Common myeloid progenitor, CD34-positive (primary cell): ENCODE data around the gene LRRN3.
A peak's percentile ranks its signal among the peaks of the same experiment; 100 is the strongest.

Experiments
- CTCF ChIA-PET: fragments of 350-600 bp; sonication (Branson Sonifier 250); formaldehyde crosslinking; loops from one replicate; lab custom pipeline; 2021; ENCODE audit warnings: antibody characterized with exemption; lab: Charles Lee
- POLR2A ChIA-PET: fragments of 350-600 bp; sonication (Branson Sonifier 250); formaldehyde crosslinking; loops from one replicate; lab custom pipeline; 2021; ENCODE audit warnings: antibody characterized with exemption; lab: Charles Lee
- DNase-seq, 3 donors: peaks; one replicate each; pipeline versions ENCODE4 v3.0.0 to v3.0.0-alpha.2; 2013
- H3K27ac ChIP-seq, 2 experiments: 1 replicate in 1 of 2; 2 replicates in 1 of 2; pipeline ENCODE4 v1.7.0; 2013; ENCODE audit warnings: inconsistent platforms in 2 of 2, low read length in 2 of 2, mild to moderate bottlenecking in 2 of 2, low read depth in 1 of 2, moderate library complexity in 1 of 2; ENCODE audit not compliant: severe bottlenecking in 2 of 2, insufficient read depth in 1 of 2, poor library complexity in 1 of 2
- H3K27me3 ChIP-seq, 5 experiments: replicated peaks in 2 of 5; 1 replicate in 3 of 5; 2 replicates in 2 of 5; pipeline versions ENCODE4 v1.6.1 to v1.7.0; 2013; ENCODE audit warnings: low read length in 4 of 5, mild to moderate bottlenecking in 2 of 5, moderate library complexity in 2 of 5, inconsistent platforms in 1 of 5; ENCODE audit not compliant: insufficient read depth in 5 of 5, control insufficient read depth in 4 of 5
- H3K36me3 ChIP-seq, 4 experiments: 1 replicate in 2 of 4; 2 replicates in 2 of 4; pipeline versions ENCODE4 v1.6.1 to v1.7.0; 2013; ENCODE audit warnings: low read length in 3 of 4, control low read depth in 1 of 4, mild to moderate bottlenecking in 1 of 4; ENCODE audit not compliant: control insufficient read depth in 4 of 4, insufficient read depth in 4 of 4
- H3K4me1 ChIP-seq, 4 experiments: 1 replicate in 3 of 4; 2 replicates in 1 of 4; pipeline versions ENCODE4 v1.6.1 to v1.7.1; 2013; ENCODE audit warnings: low read length in 3 of 4, mild to moderate bottlenecking in 3 of 4, control low read depth in 1 of 4, inconsistent platforms in 1 of 4, moderate library complexity in 1 of 4; ENCODE audit not compliant: control insufficient read depth in 4 of 4, insufficient read depth in 4 of 4; ENCODE audit errors: control extremely low read depth in 1 of 4
- H3K4me3 ChIP-seq, 7 experiments: 1 replicate in 4 of 7; 2 replicates in 3 of 7; pipeline versions ENCODE4 v1.5.1 to v1.7.0; 2013; ENCODE audit warnings: mild to moderate bottlenecking in 7 of 7, low read length in 6 of 7, moderate library complexity in 6 of 7, inconsistent platforms in 2 of 7, low read depth in 2 of 7, control low read depth in 1 of 7; ENCODE audit not compliant: insufficient read depth in 4 of 7, control insufficient read depth in 1 of 7; ENCODE audit errors: extremely low read depth in 1 of 7
- H3K9me3 ChIP-seq, 5 experiments: 1 replicate in 4 of 5; 2 replicates in 1 of 5; pipeline versions ENCODE4 v1.6.1 to v1.7.1; 2013; ENCODE audit warnings: low read length in 4 of 5, mild to moderate bottlenecking in 2 of 5, inconsistent platforms in 1 of 5, low read depth in 1 of 5, moderate library complexity in 1 of 5; ENCODE audit not compliant: control insufficient read depth in 4 of 5, insufficient read depth in 2 of 5; ENCODE audit errors: control extremely low read depth in 1 of 5
- WGBS: methylation state at CpG from one replicate; pipeline ENCODE4 v1.1.5; 2013; ENCODE audit not compliant: insufficient coverage; 5-methylcytosine and 5-hydroxymethylcytosine counted together

LRRN3 gene

GRCh38 chr7:111085356-111085755 is 5.6 kb upstream of the LRRN3 start:
- ChIA-PET POLR2A (no interaction called here), CTCF (interaction anchor here (0.8 to 2.7 kb wide), 2 partner anchors 13 to 656 kb away, joined by 3 to 12 read pairs; no protein-coding TSS in a partner anchor)
- Histone ChIP-seq H3K4me1 (peaks cover 5 to 42% (median 15%) of the 10 kb centered on the region in 4 experiments), H3K36me3 (no peaks in the 10 kb centered on the region), H3K27ac (no peak overlapping the region), H3K4me3 (no peak overlapping the region), H3K9me3 (no peaks in the 10 kb centered on the region), H3K27me3 (no peaks in the 10 kb centered on the region)
- WGBS = 86% methylated on average over 2 of the region's 3 CpGs
- no peak for DNase-seq

GRCh38 chr7:111086532-111086931 is 4.4 kb upstream of the LRRN3 start:
- peak in 2 of 3 donors; percentile 52 to 60 for DNase-seq
- no peak overlapping the region for H3K4me3 ChIP-seq
- H3K27ac ChIP-seq = no peak overlapping the region
- CTCF ChIA-PET = interaction anchor here (1.3 to 2.7 kb wide), 3 partner anchors 11 to 51 kb away, joined by 4 to 12 read pairs (median 5); no protein-coding TSS in a partner anchor
- H3K36me3 ChIP-seq = no peaks in the 10 kb centered on the region
- WGBS = no CpG with 5 or more reads among the region's 2 CpGs
- H3K9me3 ChIP-seq = no peaks in the 10 kb centered on the region
- peaks cover 5 to 32% (median 15%) of the 10 kb centered on the region in 4 experiments for H3K4me1 ChIP-seq
- POLR2A ChIA-PET = no interaction called here
- H3K27me3 ChIP-seq = no peaks in the 10 kb centered on the region

GRCh38 chr7:111088328-111088727 is 2.6 kb upstream of the LRRN3 start:
- ChIA-PET CTCF (interaction anchor here (2.3 kb wide), 1 partner anchor 13 kb away, joined by 5 read pairs; no protein-coding TSS in a partner anchor), POLR2A (no interaction called here)
- no peaks in the 10 kb centered on the region for H3K27me3 ChIP-seq
- WGBS = no CpG with 5 or more reads among the region's 1 CpG
- H3K4me1 ChIP-seq = peaks cover 0 to 14% (median 8%) of the 10 kb centered on the region in 4 experiments
- no peak overlapping the region for H3K4me3 ChIP-seq
- no peaks in the 10 kb centered on the region for H3K36me3 ChIP-seq
- no peak for DNase-seq
- H3K9me3 ChIP-seq = no peaks in the 10 kb centered on the region
- no peak overlapping the region for H3K27ac ChIP-seq

GRCh38 chr7:111089822-111090426 is 1.0 kb upstream of the LRRN3 start:
- no peak overlapping the region for H3K4me3 ChIP-seq
- ChIA-PET POLR2A (no interaction called here), CTCF (interaction anchor here (0.9 kb wide), 1 partner anchor 9 kb away, joined by 4 read pairs; no protein-coding TSS in a partner anchor)
- no peaks in the 10 kb centered on the region for H3K9me3 ChIP-seq
- H3K27ac ChIP-seq = no peak overlapping the region
- peaks cover 0 to 4% (median 0%) of the 10 kb centered on the region in 4 experiments for H3K4me1 ChIP-seq
- peak; percentile 49 to 75 (median 72) for DNase-seq
- WGBS = no CpG with 5 or more reads among the region's 1 CpG
- H3K36me3 ChIP-seq = no peaks in the 10 kb centered on the region
- H3K27me3 ChIP-seq = no peaks in the 10 kb centered on the region

- no peak overlapping the region for H3K4me3 ChIP-seq
- POLR2A ChIA-PET = no interaction called here
- H3K9me3 ChIP-seq = no peaks in the 10 kb centered on the region
- CTCF ChIA-PET = interaction anchor here (1.1 to 1.9 kb wide), 2 partner anchors 8 to 16 kb away, joined by 3 to 6 read pairs; no protein-coding TSS in a partner anchor
- H3K4me1 ChIP-seq = peaks cover 0 to 4% (median 0%) of the 10 kb centered on the region in 4 experiments
- H3K27ac ChIP-seq = no peak overlapping the region
- no peaks in the 10 kb centered on the region for H3K36me3 ChIP-seq
- peak in 2 of 3 donors; percentile 40 to 50 for DNase-seq
- no peaks in the 10 kb centered on the region for H3K27me3 ChIP-seq
- no CpG with 5 or more reads among the region's 3 CpGs for WGBS
These were observed 849 bp downstream of the LRRN3 start for GRCh38 chr7:111091593-111092358.

- Histone ChIP-seq H3K4me1 (peaks cover 0 to 4% (median 0%) of the 10 kb centered on the region in 4 experiments), H3K27me3 (no peaks in the 10 kb centered on the region), H3K4me3 (no peak overlapping the region), H3K9me3 (no peaks in the 10 kb centered on the region), H3K27ac (no peak overlapping the region), H3K36me3 (no peaks in the 10 kb centered on the region)
- POLR2A ChIA-PET = no interaction called here
- CTCF ChIA-PET = interaction anchor here (1.9 kb wide), 1 partner anchor 9 kb away, joined by 6 read pairs; no protein-coding TSS in a partner anchor
- WGBS = 100% methylated on average over 1 of the region's 2 CpGs
- no peak for DNase-seq
These were observed 1.7 kb downstream of the LRRN3 start for GRCh38 chr7:111092406-111093236.
